SH-SY5Y (cell line): ENCODE data around the gene CIITA.

ENCODE experiments used
- GATA2 ChIP-seq: IDR thresholded peaks from 2 replicates; pipeline ENCODE4 v1.6.1; 2011; ENCODE audit warnings: mild to moderate bottlenecking, low read depth, low read length
- GATA3 ChIP-seq: IDR thresholded peaks from 2 replicates; pipeline ENCODE4 v1.6.1; 2011; ENCODE audit warnings: low read depth, mild to moderate bottlenecking, low read length, moderate library complexity

- TF ChIP-seq GATA3 (no peak), GATA2 (no peak)
Measured at GRCh38 chr16:10923650-10924214, 46.7 kb downstream of the CIITA start.
